CD14-positive monocyte (primary cell): ENCODE data around the gene NRG3. TPM values are rescaled to one million over a fixed set of nuclear protein-coding genes. Genes with fewer than 3 reads are reported as not detected.

Experiments
- DNase-seq, 3 donors: peaks; one replicate each; pipeline ENCODE4 v3.0.0-alpha.2; 2011 to 2022
- H2AFZ ChIP-seq: 2 replicates; pipeline ENCODE4 v1.6.0; 2012; ENCODE audit warnings: mild to moderate bottlenecking, low read depth, low read length, inconsistent platforms; ENCODE audit not compliant: insufficient read depth, poor library complexity, severe bottlenecking
- H3K27ac ChIP-seq, 2 donors: 1 replicate in 1 of 2; 2 replicates in 1 of 2; pipeline ENCODE4 v1.5.1; 2012 to 2013; ENCODE audit warnings: low read length in 2 of 2, control low read depth in 1 of 2, inconsistent platforms in 1 of 2, low read depth in 1 of 2, mild to moderate bottlenecking in 1 of 2
- H3K27me3 ChIP-seq, 2 donors: one replicate each; pipeline versions ENCODE4 v1.6.0 to v1.6.1; 2011 to 2013; ENCODE audit warnings: low read length in 2 of 2; ENCODE audit not compliant: control insufficient read depth in 2 of 2, insufficient read depth in 2 of 2
- H3K36me3 ChIP-seq, 2 donors: replicated peaks in 1 of 2; 1 replicate in 1 of 2; 2 replicates in 1 of 2; pipeline versions ENCODE4 v1.5.1 to v1.6.1; 2012 to 2013; ENCODE audit warnings: low read length in 2 of 2, control low read depth in 1 of 2, inconsistent platforms in 1 of 2, mild to moderate bottlenecking in 1 of 2; ENCODE audit not compliant: insufficient read depth in 2 of 2, control insufficient read depth in 1 of 2
- H3K4me1 ChIP-seq, 2 donors: 1 replicate in 1 of 2; 2 replicates in 1 of 2; pipeline versions ENCODE4 v1.5.1 to v1.6.1; 2012 to 2013; ENCODE audit warnings: low read length in 2 of 2, control low read depth in 1 of 2, inconsistent platforms in 1 of 2, mild to moderate bottlenecking in 1 of 2, moderate library complexity in 1 of 2; ENCODE audit not compliant: insufficient read depth in 2 of 2, control insufficient read depth in 1 of 2
- H3K4me2 ChIP-seq: replicated peaks from 2 replicates; pipeline ENCODE3; 2012; ENCODE audit warnings: low read length, moderate library complexity, mild to moderate bottlenecking; ENCODE audit not compliant: poor library complexity, severe bottlenecking; ENCODE audit errors: extremely low read depth
- H3K4me3 ChIP-seq, 3 experiments: fragments of 200-600 bp in 1 of 3; sonication (generic) in 1 of 3; replicated peaks in 1 of 3; 1 replicate in 2 of 3; 2 replicates in 1 of 3; pipeline ENCODE4 v1.5.1; 2011 to 2013; ENCODE audit warnings: low read length in 3 of 3, mild to moderate bottlenecking in 3 of 3, control low read depth in 2 of 3, low read depth in 2 of 3, inconsistent platforms in 1 of 3, moderate library complexity in 1 of 3
- H3K79me2 ChIP-seq: 2 replicates; pipeline ENCODE4 v1.6.0; 2012; ENCODE audit warnings: mild to moderate bottlenecking, control low read depth, inconsistent platforms, low read length, moderate library complexity; ENCODE audit not compliant: insufficient read depth
- H3K9ac ChIP-seq: 2 replicates; pipeline ENCODE4 v1.6.0; 2017; ENCODE audit warnings: low read length, mild to moderate bottlenecking; ENCODE audit not compliant: insufficient read depth, poor library complexity, severe bottlenecking
- H3K9me3 ChIP-seq, 2 donors: replicated peaks in 1 of 2; 1 replicate in 1 of 2; 2 replicates in 1 of 2; pipeline versions ENCODE4 v1.5.1 to v1.6.1; 2012 to 2013; ENCODE audit warnings: low read length in 2 of 2, control low read depth in 1 of 2; ENCODE audit not compliant: control insufficient read depth in 1 of 2, insufficient read depth in 1 of 2
- H4K20me1 ChIP-seq: 2 replicates; pipeline ENCODE4 v1.6.0; 2012; ENCODE audit warnings: mild to moderate bottlenecking, low read length, control low read depth, moderate library complexity; ENCODE audit not compliant: insufficient read depth
- H3K27ac Mint-ChIP-seq, 7 donors: one replicate each; pipeline ENCODE4 v1.8.0; 2020; ENCODE audit warnings: mild to moderate bottlenecking in 7 of 7, mixed read lengths in 7 of 7, moderate library complexity in 6 of 7, inconsistent platforms in 2 of 7
- H3K27me3 Mint-ChIP-seq, 3 donors: one replicate each; pipeline ENCODE4 v1.8.0; 2021 to 2022; ENCODE audit warnings: low read depth in 3 of 3, mild to moderate bottlenecking in 3 of 3, mixed read lengths in 3 of 3, moderate library complexity in 3 of 3, inconsistent platforms in 1 of 3
- H3K36me3 Mint-ChIP-seq, 2 donors: one replicate each; pipeline ENCODE4 v1.8.0; 2020; ENCODE audit warnings: mixed read lengths in 2 of 2, inconsistent platforms in 1 of 2, mild to moderate bottlenecking in 1 of 2
- H3K4me1 Mint-ChIP-seq: one replicate; pipeline ENCODE4 v1.8.0; 2020; ENCODE audit warnings: mild to moderate bottlenecking, mixed read lengths
- H3K4me3 Mint-ChIP-seq, 2 donors: one replicate each; pipeline ENCODE4 v1.8.0; 2020; ENCODE audit warnings: mild to moderate bottlenecking in 2 of 2, mixed read lengths in 2 of 2, moderate library complexity in 1 of 2
- H3K9me3 Mint-ChIP-seq, 7 donors: one replicate each; pipeline ENCODE4 v1.8.0; 2020 to 2022; ENCODE audit warnings: mixed read lengths in 7 of 7, mild to moderate bottlenecking in 6 of 7, moderate library complexity in 6 of 7, inconsistent platforms in 2 of 7
- CTCF ChIP-seq: fragments of 200-600 bp; IDR thresholded peaks from one replicate; pipeline ENCODE4 v1.8.0; 2022; ENCODE audit warnings: antibody characterized with exemption, mild to moderate bottlenecking
- WGBS: methylation state at CpG from one replicate; pipeline ENCODE4 v1.1.5; 2013; ENCODE audit warnings: missing lambda C conversion rate; ENCODE audit not compliant: insufficient coverage; 5-methylcytosine and 5-hydroxymethylcytosine counted together
- intact Hi-C, 2 donors: fragments of 100-400 bp; cut with micrococcal nuclease; formaldehyde crosslinking; loops; one replicate each; pipeline versions ENCODE4 v1.15.0 to v1.15.1; 2023
- polyA plus RNA-seq, 3 donors: library from polyadenylated mRNA; depleted of rRNA in 1 of 3; unstranded in 2 of 3; stranded (reverse) in 1 of 3; fragments of 300-500 nt in 2 of 3; fragments of >200 nt in 1 of 3; fragmentation: Illumina TruSeq in 2 of 3; gene quantifications; 1 replicate in 2 of 3; 2 replicates in 1 of 3; pipeline ENCODE4 v1.2.3, GENCODE V29; 2012 to 2021

The NRG3 gene
- polyA plus RNA-seq, 3 donors: not detected

- Histone ChIP-seq H3K36me3 (no peaks in the 10 kb centered on the region), H4K20me1 (no peaks in the 10 kb centered on the region), H3K4me1 (no peaks in the 10 kb centered on the region), H3K4me2 (no peak overlapping the region), H3K9me3 (no peaks in the 10 kb centered on the region), H3K27me3 (no peaks in the 10 kb centered on the region), H3K79me2 (no peaks in the 10 kb centered on the region), H3K4me3 (no peak overlapping the region), H2AFZ (no peak overlapping the region), H3K27ac (no peak overlapping the region), H3K9ac (no peak overlapping the region)
- Mint-ChIP-seq H3K4me1 (no peaks in the 10 kb centered on the region), H3K27ac (no peak overlapping the region), H3K36me3 (no peaks in the 10 kb centered on the region), H3K4me3 (no peak overlapping the region), H3K9me3 (peaks cover 0 to 5% (median 0%) of the 10 kb centered on the region in 7 donors), H3K27me3 (peaks cover 0 to 1% (median 0%) of the 10 kb centered on the region in 3 donors)
- 81% methylated on average over 11 of the region's 11 CpGs for WGBS
- DNase-seq: no peak
- intact Hi-C loops: no loop called here
- TF ChIP-seq CTCF: no peak
These were observed 862.6 kb downstream of the NRG3 start for GRCh38 chr10:82737549-82737948.

- no peak overlapping the region for H3K4me3 Mint-ChIP-seq
- no peak overlapping the region for H3K9ac ChIP-seq
- H3K9me3 Mint-ChIP-seq: peaks cover 0 to 5% (median 0%) of the 10 kb centered on the region in 7 donors
- no peak for TF ChIP-seq CTCF
- no peaks in the 10 kb centered on the region for H3K79me2 ChIP-seq
- H3K36me3 Mint-ChIP-seq: no peaks in the 10 kb centered on the region
- no peak overlapping the region for H3K27ac Mint-ChIP-seq
- no peaks in the 10 kb centered on the region for H4K20me1 ChIP-seq
- H3K9me3 ChIP-seq: no peaks in the 10 kb centered on the region
- intact Hi-C loops: no loop called here
- no peak overlapping the region for H3K4me3 ChIP-seq
- H3K27me3 ChIP-seq: no peaks in the 10 kb centered on the region
- H3K4me2 ChIP-seq: no peak overlapping the region
- H3K27me3 Mint-ChIP-seq: peaks cover 0 to 3% (median 0%) of the 10 kb centered on the region in 3 donors
- H3K27ac ChIP-seq: no peak overlapping the region
- 97% methylated on average over 5 of the region's 8 CpGs for WGBS
- no peak for DNase-seq
- H3K4me1 ChIP-seq: no peaks in the 10 kb centered on the region
- no peak overlapping the region for H2AFZ ChIP-seq
- no peaks in the 10 kb centered on the region for H3K4me1 Mint-ChIP-seq
- H3K36me3 ChIP-seq: no peaks in the 10 kb centered on the region
These were observed 863.6 kb downstream of the NRG3 start for GRCh38 chr10:82738592-82738991.
